ENCODE data around the gene FILIP1L.

DNA sequence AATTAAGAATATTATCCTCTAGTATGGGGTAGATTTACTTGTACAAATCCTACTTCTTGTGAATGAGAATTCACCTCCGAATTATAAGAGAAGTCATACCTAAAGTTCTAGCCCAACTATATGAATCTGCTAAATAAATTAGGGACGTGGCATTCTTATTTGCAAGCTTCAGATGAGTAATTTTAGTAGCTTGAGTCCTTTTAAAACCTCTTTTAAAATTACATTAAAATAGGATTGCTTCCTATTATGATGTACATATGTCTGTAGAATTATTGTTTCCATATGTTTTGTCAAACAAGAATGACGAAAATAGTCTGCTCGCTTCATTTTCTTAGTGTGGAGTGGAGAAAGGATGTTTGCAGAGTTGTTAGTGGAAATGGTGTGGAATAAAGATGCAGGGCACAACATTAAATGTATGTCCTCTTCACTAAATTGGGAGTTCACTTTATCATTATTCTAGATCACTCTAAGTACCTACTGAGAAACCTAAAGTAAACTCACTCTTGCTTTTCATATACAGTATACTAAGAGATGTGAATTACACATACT is 237.2 kb downstream of the FILIP1L start:
- TF ChIP-seq, protein P1, sequence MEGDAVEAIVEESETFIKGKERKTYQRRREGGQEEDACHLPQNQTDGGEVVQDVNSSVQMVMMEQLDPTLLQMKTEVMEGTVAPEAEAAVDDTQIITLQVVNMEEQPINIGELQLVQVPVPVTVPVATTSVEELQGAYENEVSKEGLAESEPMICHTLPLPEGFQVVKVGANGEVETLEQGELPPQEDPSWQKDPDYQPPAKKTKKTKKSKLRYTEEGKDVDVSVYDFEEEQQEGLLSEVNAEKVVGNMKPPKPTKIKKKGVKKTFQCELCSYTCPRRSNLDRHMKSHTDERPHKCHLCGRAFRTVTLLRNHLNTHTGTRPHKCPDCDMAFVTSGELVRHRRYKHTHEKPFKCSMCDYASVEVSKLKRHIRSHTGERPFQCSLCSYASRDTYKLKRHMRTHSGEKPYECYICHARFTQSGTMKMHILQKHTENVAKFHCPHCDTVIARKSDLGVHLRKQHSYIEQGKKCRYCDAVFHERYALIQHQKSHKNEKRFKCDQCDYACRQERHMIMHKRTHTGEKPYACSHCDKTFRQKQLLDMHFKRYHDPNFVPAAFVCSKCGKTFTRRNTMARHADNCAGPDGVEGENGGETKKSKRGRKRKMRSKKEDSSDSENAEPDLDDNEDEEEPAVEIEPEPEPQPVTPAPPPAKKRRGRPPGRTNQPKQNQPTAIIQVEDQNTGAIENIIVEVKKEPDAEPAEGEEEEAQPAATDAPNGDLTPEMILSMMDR (conservative IDR thresholded peaks at IDR 0.05; ENCODE audit: low read length), result no peak
- TF ChIP-seq EZH2phosphoT487 (IDR thresholded peaks at IDR 0.05; ENCODE audit: borderline replicate concordance, low read depth, low read length), result no peak
